Breast epithelium (tissue), 4 donors: ENCODE results near the gene PKIB. TPM values are rescaled to one million over a fixed set of nuclear protein-coding genes. Genes with fewer than 3 reads are reported as not detected.
A peak's percentile ranks its signal among the peaks of the same experiment; 100 is the strongest.

Experiments
- DNase-seq, 2 donors: peaks; one replicate each; pipeline ENCODE4 v3.0.0-alpha.2; 2019; ENCODE audit warnings: low spot score in 2 of 2
- H3K27ac ChIP-seq, 2 donors: fragments of 200-600 bp; sonication (generic) in 1 of 2; one replicate each; pipeline ENCODE4 v1.5.1; 2016 to 2019; ENCODE audit warnings: mild to moderate bottlenecking in 1 of 2
- H3K27me3 ChIP-seq, 2 donors: fragments of 200-600 bp; sonication (generic) in 1 of 2; one replicate each; pipeline versions ENCODE4 v1.5.1 to v1.6.0; 2017 to 2019; ENCODE audit warnings: control low read depth in 1 of 2, mild to moderate bottlenecking in 1 of 2
- H3K36me3 ChIP-seq: fragments of 200-600 bp; one replicate; pipeline ENCODE4 v1.5.1; 2019
- H3K4me1 ChIP-seq, 2 donors: fragments of 200-600 bp; sonication (generic); one replicate each; pipeline ENCODE4 v1.5.1; 2016 to 2019; ENCODE audit warnings: control low read depth in 1 of 2
- H3K4me3 ChIP-seq, 3 donors: fragments of 200-600 bp; sonication (generic); 1 replicate in 2 of 3; 2 replicates in 1 of 3; pipeline ENCODE4 v1.5.1; 2016 to 2019; ENCODE audit warnings: mild to moderate bottlenecking in 3 of 3, moderate library complexity in 2 of 3
- H3K9me3 ChIP-seq, 2 donors: fragments of 200-600 bp; sonication (generic) in 1 of 2; one replicate each; pipeline ENCODE4 v1.5.1; 2016 to 2019; ENCODE audit warnings: control low read depth in 1 of 2
- CTCF ChIP-seq, 3 donors: fragments of 450-650 bp; IDR thresholded peaks; one replicate each; pipeline ENCODE4 v1.5.1; 2016 to 2017; ENCODE audit warnings: antibody characterized with exemption in 3 of 3, mild to moderate bottlenecking in 3 of 3, moderate library complexity in 3 of 3
- POLR2A ChIP-seq: fragments of 450-650 bp; IDR thresholded peaks from one replicate; pipeline ENCODE4 v1.6.1; 2016; ENCODE audit warnings: antibody characterized with exemption, mild to moderate bottlenecking, moderate library complexity
- POLR2AphosphoS5 ChIP-seq, 3 donors: sonication (generic); formaldehyde crosslinking; IDR thresholded peaks; one replicate each; pipeline ENCODE4 v1.6.1; 2017; ENCODE audit warnings: antibody characterized with exemption in 3 of 3
- intact Hi-C: fragments of 100-400 bp; cut with DNase I; formaldehyde crosslinking; loops from one replicate; pipeline ENCODE4 v1.15.1; 2023; ENCODE audit warnings: low total_unique reads
- total RNA-seq, 3 donors: library from RNA; depleted of rRNA; stranded (reverse); fragments of >200 nt; gene quantifications; one replicate each; pipeline ENCODE4 v1.1.0, GENCODE V29; 2016

PKIB gene
- total RNA-seq, 3 donors from 2014 or later, result 1.6 to 33.5 (median 22.3) TPM

- H3K27me3 ChIP-seq, result no peaks in the 10 kb centered on the region
- TF ChIP-seq CTCF (IDR thresholded peaks at IDR 0.05) (no peak), POLR2A (no peak), POLR2AphosphoS5 (IDR thresholded peaks at IDR 0.05) (no peak)
- H3K4me3 ChIP-seq, result no peak overlapping the region
- H3K27ac ChIP-seq, result no peak overlapping the region
- no peak for DNase-seq
- H3K9me3 ChIP-seq, result no peaks in the 10 kb centered on the region
- no peaks in the 10 kb centered on the region for H3K36me3 ChIP-seq
- intact Hi-C loops, result no loop called here
- H3K4me1 ChIP-seq, result no peaks in the 10 kb centered on the region
Observed at GRCh38 chr6:122717350-122717749, 107.1 kb downstream of the PKIB start.

GRCh38 chr6:122718616-122719015, 108.4 kb downstream of the PKIB start:
- H3K9me3 ChIP-seq, result no peaks in the 10 kb centered on the region
- H3K4me3 ChIP-seq, result no peak overlapping the region
- H3K4me1 ChIP-seq, result no peaks in the 10 kb centered on the region
- no peaks in the 10 kb centered on the region for H3K27me3 ChIP-seq
- DNase-seq, result no peak
- no peaks in the 10 kb centered on the region for H3K36me3 ChIP-seq
- intact Hi-C loops, result no loop called here
- TF ChIP-seq CTCF (IDR thresholded peaks at IDR 0.05) (no peak), POLR2A (no peak), POLR2AphosphoS5 (IDR thresholded peaks at IDR 0.05) (no peak)
- no peak overlapping the region for H3K27ac ChIP-seq

GRCh38 chr6:122719176-122719575, 109.0 kb downstream of the PKIB start:
- intact Hi-C loops, result no loop called here
- no peaks in the 10 kb centered on the region for H3K4me1 ChIP-seq
- no peak for DNase-seq

GRCh38 chr6:122722746-122723145, 112.5 kb downstream of the PKIB start:
- intact Hi-C loops, result no loop called here
- Histone ChIP-seq H3K36me3 (no peaks in the 10 kb centered on the region), H3K4me1 (no peaks in the 10 kb centered on the region), H3K9me3 (no peaks in the 10 kb centered on the region), H3K4me3 (no peak overlapping the region), H3K27me3 (no peaks in the 10 kb centered on the region), H3K27ac (no peak overlapping the region)
- DNase-seq, result no peak
- TF ChIP-seq CTCF (IDR thresholded peaks at IDR 0.05) (no peak), POLR2AphosphoS5 (IDR thresholded peaks at IDR 0.05) (no peak), POLR2A (no peak)

More at GRCh38 chr6:122719176-122719575, 109.0 kb downstream of the PKIB start:
- no peak for TF ChIP-seq POLR2AphosphoS5 (IDR thresholded peaks at IDR 0.05)
- TF ChIP-seq POLR2A, result no peak
- TF ChIP-seq CTCF (IDR thresholded peaks at IDR 0.05), result no peak
- Histone ChIP-seq H3K27me3 (no peaks in the 10 kb centered on the region), H3K9me3 (no peaks in the 10 kb centered on the region), H3K4me3 (no peak overlapping the region), H3K36me3 (no peaks in the 10 kb centered on the region), H3K27ac (no peak overlapping the region)

GRCh38 chr6:122726649-122727048, 116.4 kb downstream of the PKIB start:
- no peak overlapping the region for H3K4me3 ChIP-seq
- DNase-seq, result no peak
- H3K27ac ChIP-seq, result no peak overlapping the region
- no peaks in the 10 kb centered on the region for H3K4me1 ChIP-seq
- no peaks in the 10 kb centered on the region for H3K36me3 ChIP-seq
- TF ChIP-seq POLR2A, result no peak
- peak in 2 of 3 donors; percentile 10 to 19 for TF ChIP-seq CTCF (IDR thresholded peaks at IDR 0.05)
- no peak for TF ChIP-seq POLR2AphosphoS5 (IDR thresholded peaks at IDR 0.05)
- intact Hi-C loops, result no loop called here
- no peaks in the 10 kb centered on the region for H3K27me3 ChIP-seq
- no peaks in the 10 kb centered on the region for H3K9me3 ChIP-seq
